ENCODE results near the gene FRMD3.
A peak's percentile ranks its signal among the peaks of the same experiment; 100 is the strongest.

Gene FRMD3

GRCh38 chr9:83410701-83411100, 127.5 kb downstream of the FRMD3 start:
- DNase-seq (ENCODE audit: low spot score), result no peak
- peaks cover 0 to 10% of the 10 kb centered on the region in 2 donors for H3K9me3 ChIP-seq (replicated peaks in 1 of 2; ENCODE audit: control insufficient read depth in 2 of 2, insufficient read depth in 1 of 2, low read depth in 1 of 2, low read length in 2 of 2)

GRCh38 chr9:83406921-83407320, 131.3 kb downstream of the FRMD3 start:
- H3K9ac ChIP-seq (ENCODE audit: low read depth, low read length, poor library complexity), result no peak overlapping the region
- H4K8ac ChIP-seq (ENCODE audit: low read depth, low read length), result no peak overlapping the region

More at GRCh38 chr9:83410701-83411100, 127.5 kb downstream of the FRMD3 start:
- no peak overlapping the region for H3K9ac ChIP-seq (ENCODE audit: low read depth, low read length, poor library complexity)
- H3K18ac ChIP-seq (ENCODE audit: low read length), result no peak overlapping the region
- H2BK15ac ChIP-seq (ENCODE audit: low read length), result no peak overlapping the region
- no peaks in the 10 kb centered on the region for H3K36me3 ChIP-seq (replicated peaks in 1 of 2; ENCODE audit: control insufficient read depth in 2 of 2, insufficient read depth in 2 of 2, low read length in 2 of 2)
- H4K91ac ChIP-seq (ENCODE audit: low read depth, low read length, poor library complexity), result no peak overlapping the region
- no peak overlapping the region for H3K27ac ChIP-seq (replicated peaks; ENCODE audit: low read length)
- no CpG with 5 or more reads among the region's 5 CpGs for WGBS, 2 donors (ENCODE audit: extremely low coverage in 2 of 2, insufficient read length in 2 of 2, insufficient replicate concordance in 1 of 2)
- no peak overlapping the region for H4K8ac ChIP-seq (ENCODE audit: low read depth, low read length)
- H3K4me1 ChIP-seq (ENCODE audit: control insufficient read depth in 2 of 2, insufficient read depth in 1 of 2, low read depth in 1 of 2, low read length in 2 of 2), result peaks cover 0 to 1% of the 10 kb centered on the region in 2 donors
- no peak overlapping the region for H2BK12ac ChIP-seq (ENCODE audit: low read length)
- H3K27me3 ChIP-seq (ENCODE audit: control insufficient read depth in 3 of 3, insufficient read depth in 3 of 3, low read depth in 1 of 3, low read length in 3 of 3), result no peaks in the 10 kb centered on the region
- no peak overlapping the region for H3K4me2 ChIP-seq (ENCODE audit: insufficient read depth, low read length, poor library complexity, severe bottlenecking)
- H3K4me3 ChIP-seq (ENCODE audit: low read length in 2 of 2), result no peak overlapping the region
- no peak overlapping the region for H2AFZ ChIP-seq (ENCODE audit: low read length)
- H3K23ac ChIP-seq (ENCODE audit: low read depth, low read length, poor library complexity), result no peak overlapping the region
- no peaks in the 10 kb centered on the region for H3K79me1 ChIP-seq (ENCODE audit: low read depth, low read length)
- H2BK120ac ChIP-seq (ENCODE audit: low read depth, low read length), result no peak overlapping the region
- no peak overlapping the region for H3K4ac ChIP-seq (ENCODE audit: low read length)
- H2AK5ac ChIP-seq (ENCODE audit: low read depth, low read length), result no peak overlapping the region
- no peak overlapping the region for H3K14ac ChIP-seq (ENCODE audit: low read length)
- H2BK5ac ChIP-seq (ENCODE audit: low read length), result no peak overlapping the region

GRCh38 chr9:83405759-83406158, 132.4 kb downstream of the FRMD3 start:
- no peaks in the 10 kb centered on the region for H3K27me3 ChIP-seq (ENCODE audit: control insufficient read depth in 3 of 3, insufficient read depth in 3 of 3, low read depth in 1 of 3, low read length in 3 of 3)
- peaks cover 6 to 7% of the 10 kb centered on the region in 2 donors for H3K4me1 ChIP-seq (ENCODE audit: control insufficient read depth in 2 of 2, insufficient read depth in 1 of 2, low read depth in 1 of 2, low read length in 2 of 2)
- H3K79me1 ChIP-seq (ENCODE audit: low read depth, low read length), result no peaks in the 10 kb centered on the region
- no peak overlapping the region for H3K4ac ChIP-seq (ENCODE audit: low read length)
- no peak for DNase-seq (ENCODE audit: low spot score)
- no peak overlapping the region for H2BK5ac ChIP-seq (ENCODE audit: low read length)
- no peak overlapping the region for H3K14ac ChIP-seq (ENCODE audit: low read length)
- no peak overlapping the region for H3K9ac ChIP-seq (ENCODE audit: low read depth, low read length, poor library complexity)
- H2BK15ac ChIP-seq (ENCODE audit: low read length), result no peak overlapping the region
- H4K91ac ChIP-seq (ENCODE audit: low read depth, low read length, poor library complexity), result no peak overlapping the region
- WGBS, 2 donors (ENCODE audit: extremely low coverage in 2 of 2, insufficient read length in 2 of 2, insufficient replicate concordance in 1 of 2), result no CpG with 5 or more reads among the region's 4 CpGs
- no peak overlapping the region for H3K4me3 ChIP-seq (ENCODE audit: low read length in 2 of 2)
- H3K18ac ChIP-seq (ENCODE audit: low read length), result no peak overlapping the region
- H2BK12ac ChIP-seq (ENCODE audit: low read length), result no peak overlapping the region
- H3K36me3 ChIP-seq (replicated peaks in 1 of 2; ENCODE audit: control insufficient read depth in 2 of 2, insufficient read depth in 2 of 2, low read length in 2 of 2), result no peaks in the 10 kb centered on the region
- no peak overlapping the region for H3K23ac ChIP-seq (ENCODE audit: low read depth, low read length, poor library complexity)
- H3K27ac ChIP-seq (replicated peaks; ENCODE audit: low read length), result no peak overlapping the region
- no peak overlapping the region for H3K4me2 ChIP-seq (ENCODE audit: insufficient read depth, low read length, poor library complexity, severe bottlenecking)
- H2BK120ac ChIP-seq (ENCODE audit: low read depth, low read length), result no peak overlapping the region
- no peak overlapping the region for H2AFZ ChIP-seq (ENCODE audit: low read length)
- H3K9me3 ChIP-seq (replicated peaks in 1 of 2; ENCODE audit: control insufficient read depth in 2 of 2, insufficient read depth in 1 of 2, low read depth in 1 of 2, low read length in 2 of 2), result peaks cover 0 to 3% of the 10 kb centered on the region in 2 donors
- no peak overlapping the region for H2AK5ac ChIP-seq (ENCODE audit: low read depth, low read length)
- H4K8ac ChIP-seq (ENCODE audit: low read depth, low read length), result no peak overlapping the region

More at GRCh38 chr9:83406921-83407320, 131.3 kb downstream of the FRMD3 start:
- Histone ChIP-seq H3K36me3 (replicated peaks in 1 of 2; ENCODE audit: control insufficient read depth in 2 of 2, insufficient read depth in 2 of 2, low read length in 2 of 2) (no peaks in the 10 kb centered on the region), H2AFZ (ENCODE audit: low read length) (no peak overlapping the region), H3K27ac (replicated peaks; ENCODE audit: low read length) (no peak overlapping the region), H3K23ac (ENCODE audit: low read depth, low read length, poor library complexity) (no peak overlapping the region), H3K27me3 (ENCODE audit: control insufficient read depth in 3 of 3, insufficient read depth in 3 of 3, low read depth in 1 of 3, low read length in 3 of 3) (no peaks in the 10 kb centered on the region), H3K4me2 (ENCODE audit: insufficient read depth, low read length, poor library complexity, severe bottlenecking) (no peak overlapping the region), H3K9me3 (replicated peaks in 1 of 2; ENCODE audit: control insufficient read depth in 2 of 2, insufficient read depth in 1 of 2, low read depth in 1 of 2, low read length in 2 of 2) (no peaks in the 10 kb centered on the region), H3K4ac (ENCODE audit: low read length) (no peak overlapping the region), H2BK120ac (ENCODE audit: low read depth, low read length) (no peak overlapping the region), H3K14ac (ENCODE audit: low read length) (no peak overlapping the region), H4K91ac (ENCODE audit: low read depth, low read length, poor library complexity) (no peak overlapping the region), H3K79me1 (ENCODE audit: low read depth, low read length) (no peaks in the 10 kb centered on the region), H2BK15ac (ENCODE audit: low read length) (no peak overlapping the region), H2BK5ac (ENCODE audit: low read length) (no peak overlapping the region), H2BK12ac (ENCODE audit: low read length) (no peak overlapping the region), H2AK5ac (ENCODE audit: low read depth, low read length) (no peak overlapping the region), H3K4me1 (ENCODE audit: control insufficient read depth in 2 of 2, insufficient read depth in 1 of 2, low read depth in 1 of 2, low read length in 2 of 2) (peaks cover 6 to 7% of the 10 kb centered on the region in 2 donors), H3K18ac (ENCODE audit: low read length) (no peak overlapping the region), H3K4me3 (ENCODE audit: low read length in 2 of 2) (no peak overlapping the region)
- DNase-seq (ENCODE audit: low spot score), result no peak
- WGBS, 2 donors (ENCODE audit: extremely low coverage in 2 of 2, insufficient read length in 2 of 2, insufficient replicate concordance in 1 of 2), result no CpG with 5 or more reads among the region's 3 CpGs

- Histone ChIP-seq H2AFZ (ENCODE audit: low read length) (peak overlapping the region; percentile 25), H3K4ac (ENCODE audit: low read length) (no peak overlapping the region), H2BK5ac (ENCODE audit: low read length) (no peak overlapping the region), H2BK15ac (ENCODE audit: low read length) (no peak overlapping the region), H3K79me1 (ENCODE audit: low read depth, low read length) (no peaks in the 10 kb centered on the region), H2AK5ac (ENCODE audit: low read depth, low read length) (no peak overlapping the region), H3K23ac (ENCODE audit: low read depth, low read length, poor library complexity) (no peak overlapping the region), H3K9ac (ENCODE audit: low read depth, low read length, poor library complexity) (no peak overlapping the region), H3K14ac (ENCODE audit: low read length) (no peak overlapping the region), H3K36me3 (replicated peaks in 1 of 2; ENCODE audit: control insufficient read depth in 2 of 2, insufficient read depth in 2 of 2, low read length in 2 of 2) (no peaks in the 10 kb centered on the region), H3K4me3 (ENCODE audit: low read length in 2 of 2) (no peak overlapping the region), H2BK120ac (ENCODE audit: low read depth, low read length) (no peak overlapping the region), H4K8ac (ENCODE audit: low read depth, low read length) (no peak overlapping the region), H2BK12ac (ENCODE audit: low read length) (no peak overlapping the region), H3K27ac (replicated peaks; ENCODE audit: low read length) (no peak overlapping the region), H3K4me2 (ENCODE audit: insufficient read depth, low read length, poor library complexity, severe bottlenecking) (no peak overlapping the region), H3K9me3 (replicated peaks in 1 of 2; ENCODE audit: control insufficient read depth in 2 of 2, insufficient read depth in 1 of 2, low read depth in 1 of 2, low read length in 2 of 2) (peaks cover 0 to 3% of the 10 kb centered on the region in 2 donors), H3K18ac (ENCODE audit: low read length) (no peak overlapping the region), H3K27me3 (ENCODE audit: control insufficient read depth in 3 of 3, insufficient read depth in 3 of 3, low read depth in 1 of 3, low read length in 3 of 3) (no peaks in the 10 kb centered on the region), H4K91ac (ENCODE audit: low read depth, low read length, poor library complexity) (no peak overlapping the region), H3K4me1 (ENCODE audit: control insufficient read depth in 2 of 2, insufficient read depth in 1 of 2, low read depth in 1 of 2, low read length in 2 of 2) (peaks cover 6% of the 10 kb centered on the region in 2 donors)
- peak; percentile 6 for DNase-seq (ENCODE audit: low spot score)
- WGBS, 2 donors (ENCODE audit: extremely low coverage in 2 of 2, insufficient read length in 2 of 2, insufficient replicate concordance in 1 of 2), result no CpG with 5 or more reads among the region's 10 CpGs
Measured at GRCh38 chr9:83403527-83404238, 134.5 kb downstream of the FRMD3 start.

Measured in neuronal stem cell (in vitro differentiated cells).